HFF-Myc (cell line): ENCODE measurements around the gene CTDSP2.

Experiments used
- DNase-seq: peaks from one replicate; pipeline ENCODE4 v3.0.0-alpha.2; 2011; ENCODE audit warnings: low read depth; ENCODE audit errors: extremely low read depth
- H3K4me3 ChIP-seq: replicated peaks from 2 replicates; pipeline ENCODE4 v1.5.1; 2011; ENCODE audit warnings: low read depth, mild to moderate bottlenecking, control low read depth, low read length
- TF ChIP-seq, protein P1 (sequence below): IDR thresholded peaks from 2 replicates; pipeline ENCODE4 v1.5.1; 2012; ENCODE audit warnings: mild to moderate bottlenecking, low read depth, low read length, control low read depth; ENCODE audit errors: missing control alignments

The CTDSP2 gene

GRCh38 chr12:57846285-57846576 lies 298 bp downstream of the CTDSP2 start:
- peak overlapping the region; percentile 94 for H3K4me3 ChIP-seq
- no peak for DNase-seq
- TF ChIP-seq, protein P1, sequence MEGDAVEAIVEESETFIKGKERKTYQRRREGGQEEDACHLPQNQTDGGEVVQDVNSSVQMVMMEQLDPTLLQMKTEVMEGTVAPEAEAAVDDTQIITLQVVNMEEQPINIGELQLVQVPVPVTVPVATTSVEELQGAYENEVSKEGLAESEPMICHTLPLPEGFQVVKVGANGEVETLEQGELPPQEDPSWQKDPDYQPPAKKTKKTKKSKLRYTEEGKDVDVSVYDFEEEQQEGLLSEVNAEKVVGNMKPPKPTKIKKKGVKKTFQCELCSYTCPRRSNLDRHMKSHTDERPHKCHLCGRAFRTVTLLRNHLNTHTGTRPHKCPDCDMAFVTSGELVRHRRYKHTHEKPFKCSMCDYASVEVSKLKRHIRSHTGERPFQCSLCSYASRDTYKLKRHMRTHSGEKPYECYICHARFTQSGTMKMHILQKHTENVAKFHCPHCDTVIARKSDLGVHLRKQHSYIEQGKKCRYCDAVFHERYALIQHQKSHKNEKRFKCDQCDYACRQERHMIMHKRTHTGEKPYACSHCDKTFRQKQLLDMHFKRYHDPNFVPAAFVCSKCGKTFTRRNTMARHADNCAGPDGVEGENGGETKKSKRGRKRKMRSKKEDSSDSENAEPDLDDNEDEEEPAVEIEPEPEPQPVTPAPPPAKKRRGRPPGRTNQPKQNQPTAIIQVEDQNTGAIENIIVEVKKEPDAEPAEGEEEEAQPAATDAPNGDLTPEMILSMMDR = no peak

GRCh38 chr12:57845478-57846284 lies 848 bp downstream of the CTDSP2 start:
- H3K4me3 ChIP-seq = peak overlapping the region; percentile 94
- TF ChIP-seq, protein P1 = no peak
- DNase-seq = no peak

DNA sequence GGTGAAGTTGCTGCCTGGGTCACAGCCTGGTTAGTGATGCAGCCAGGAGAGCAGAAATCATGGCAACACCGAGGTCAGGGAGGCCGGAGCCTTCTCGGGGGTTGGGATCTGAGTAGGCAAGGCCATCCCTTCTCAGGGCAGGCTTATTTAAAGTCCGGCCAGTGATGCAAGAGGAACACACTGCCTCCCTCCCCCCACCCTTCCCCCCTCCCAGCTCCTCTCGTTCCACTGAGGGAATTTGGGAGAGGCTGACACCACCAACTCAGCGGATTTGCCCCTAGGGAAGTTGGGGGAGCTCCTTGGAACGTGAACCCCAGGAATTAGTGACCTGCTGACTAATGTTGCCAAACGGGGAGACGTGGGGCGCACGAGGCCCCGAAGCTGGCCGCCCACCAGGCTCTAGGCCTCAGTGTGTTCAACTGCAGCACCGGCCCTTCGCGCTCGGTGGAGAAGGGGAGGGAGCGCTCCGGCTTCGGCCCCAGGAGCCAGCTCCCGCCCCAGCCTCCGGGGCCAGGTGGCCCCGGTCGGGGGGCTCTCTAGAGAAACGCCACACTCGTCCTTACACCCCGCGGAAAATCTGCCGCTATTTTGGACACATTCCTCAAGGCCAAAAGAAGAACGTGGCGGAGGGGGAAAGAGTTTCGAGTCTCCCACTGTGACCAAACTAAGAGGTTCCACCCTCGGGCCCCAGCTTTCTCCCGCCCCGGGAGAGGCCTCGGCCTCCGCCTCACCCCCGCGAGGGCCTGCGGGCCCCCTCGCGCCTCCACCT lies 1.6 kb downstream of the CTDSP2 start:
- TF ChIP-seq, protein P1 = no peak
- peak overlapping the region; percentile 94 for H3K4me3 ChIP-seq
- no peak for DNase-seq

- peak overlapping the region; percentile 94 for H3K4me3 ChIP-seq
- DNase-seq = no peak
- TF ChIP-seq, protein P1 = no peak
Observed at GRCh38 chr12:57842342-57843294, 3.9 kb downstream of the CTDSP2 start.

- TF ChIP-seq, protein P1 = no peak
Observed at GRCh38 chr12:57841445-57841844, 5.1 kb downstream of the CTDSP2 start.

DNA sequence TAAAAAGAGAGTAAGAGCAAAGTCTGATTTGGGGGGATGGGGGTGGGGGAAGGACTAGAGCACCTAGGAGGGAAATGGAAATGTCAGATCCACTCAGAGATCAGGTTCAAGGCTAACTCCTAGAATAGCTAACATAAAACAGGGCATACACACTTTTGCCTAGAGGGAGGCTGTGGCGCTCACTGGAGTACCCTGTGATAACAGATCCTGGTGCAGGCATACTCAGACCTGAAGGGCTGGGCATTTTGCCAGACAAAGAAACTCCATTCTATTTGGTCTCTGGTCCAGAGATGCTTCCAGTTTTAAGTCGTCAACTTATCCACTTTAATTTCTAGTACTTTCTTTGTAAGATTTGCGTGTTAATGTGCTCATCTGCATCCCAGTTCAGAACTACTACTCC lies 5.8 kb downstream of the CTDSP2 start:
- DNase-seq = no peak
- no peak overlapping the region for H3K4me3 ChIP-seq
- TF ChIP-seq, protein P1 = no peak

More at GRCh38 chr12:57841445-57841844, 5.1 kb downstream of the CTDSP2 start:
- H3K4me3 ChIP-seq = no peak overlapping the region
- no peak for DNase-seq
